ENCODE results near the gene MCM7. TPM values are rescaled to one million over a fixed set of nuclear protein-coding genes. Genes with fewer than 3 reads are reported as not detected.

Gene MCM7
- polyA plus RNA-seq, 6 donors from 2014 or later = 39.0 to 59.9 (median 47.1) TPM

DNA sequence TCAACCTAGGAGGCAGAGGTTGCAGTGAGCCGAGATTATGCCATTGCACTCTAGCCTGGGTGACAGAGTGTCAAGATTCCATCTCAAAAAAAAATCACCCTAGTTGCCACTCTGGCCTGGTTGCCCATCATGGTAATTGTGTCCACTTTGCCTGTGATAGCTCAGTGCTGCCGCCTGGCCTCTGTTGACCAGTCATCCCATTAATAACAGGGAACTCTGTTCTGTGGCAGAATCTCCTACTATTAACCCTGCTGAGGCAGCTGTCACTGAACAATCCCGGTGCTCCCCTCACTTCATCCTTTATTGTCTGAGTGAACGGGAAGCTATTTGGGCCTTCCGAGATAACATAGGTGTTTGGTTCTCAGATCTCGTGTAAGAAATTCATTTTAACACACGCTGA lies 34.2 kb downstream of the MCM7 start:
- Mint-ChIP-seq H3K27ac (no peak overlapping the region), H3K36me3 (peaks cover 20 to 34% of the 10 kb centered on the region in 2 donors), H3K27me3 (no peaks in the 10 kb centered on the region), H3K4me1 (no peaks in the 10 kb centered on the region), H3K4me3 (no peak overlapping the region), H3K9me3 (peaks cover 8 to 22% (median 18%) of the 10 kb centered on the region in 7 donors)
- ATAC-seq (ENCODE audit: low read depth in 2 of 2) (no peak), DNase-seq (no peak)

DNA sequence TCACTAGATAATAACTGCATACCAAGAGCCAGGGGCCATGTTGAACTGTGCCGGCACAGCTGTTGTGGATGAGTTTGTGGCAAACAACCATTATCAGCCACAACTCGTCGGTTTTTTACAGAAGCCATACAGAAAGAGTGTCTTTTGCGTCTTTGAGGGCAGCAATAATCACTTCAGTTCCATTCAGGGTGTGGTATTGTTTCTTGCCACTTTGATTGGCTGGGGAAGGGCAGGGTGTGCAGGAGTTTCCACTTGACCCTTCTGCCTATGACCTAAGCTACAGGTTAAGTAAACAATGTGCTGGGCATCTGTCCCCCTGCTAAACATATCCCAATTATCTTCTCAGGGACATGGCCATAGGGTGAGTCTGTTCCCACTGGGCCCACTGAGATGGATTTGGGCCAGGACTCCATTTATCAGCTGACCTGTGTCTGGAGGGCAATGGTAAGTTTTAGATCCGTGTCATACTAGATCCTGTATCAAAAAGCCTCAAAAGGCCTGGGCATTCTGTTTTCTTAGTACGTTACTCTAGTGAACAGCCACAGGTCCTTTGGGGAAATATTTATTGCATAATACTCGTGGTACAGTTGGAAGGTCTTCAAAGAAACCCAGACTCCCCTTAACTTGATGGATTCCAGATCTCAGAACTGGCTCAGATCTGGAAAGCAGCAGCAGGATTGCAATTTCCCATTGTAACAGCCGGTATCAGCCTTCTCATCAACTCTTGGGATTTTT lies 35.6 kb downstream of the MCM7 start:
- H3K4me1 Mint-ChIP-seq = peaks cover 0 to 4% (median 4%) of the 10 kb centered on the region in 3 donors
- no peaks in the 10 kb centered on the region for H3K27me3 Mint-ChIP-seq
- H3K4me3 Mint-ChIP-seq = no peak overlapping the region
- H3K9me3 Mint-ChIP-seq = peaks cover 0 to 9% (median 5%) of the 10 kb centered on the region in 7 donors
- DNase-seq (no peak), ATAC-seq (ENCODE audit: low read depth in 2 of 2) (no peak)
- peak overlapping the region in 1 of 6 donors; percentile 29 for H3K27ac Mint-ChIP-seq
- H3K36me3 Mint-ChIP-seq = peaks cover 14 to 21% of the 10 kb centered on the region in 2 donors

DNA sequence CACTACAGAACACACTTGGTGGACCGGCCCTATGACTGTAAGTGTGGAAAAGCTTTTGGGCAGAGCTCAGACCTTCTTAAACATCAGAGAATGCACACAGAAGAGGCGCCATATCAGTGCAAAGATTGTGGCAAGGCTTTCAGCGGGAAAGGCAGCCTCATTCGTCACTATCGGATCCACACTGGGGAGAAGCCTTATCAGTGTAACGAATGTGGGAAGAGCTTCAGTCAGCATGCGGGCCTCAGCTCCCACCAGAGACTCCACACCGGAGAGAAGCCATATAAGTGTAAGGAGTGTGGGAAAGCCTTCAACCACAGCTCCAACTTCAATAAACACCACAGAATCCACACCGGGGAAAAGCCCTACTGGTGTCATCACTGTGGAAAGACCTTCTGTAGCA lies 37.0 kb downstream of the MCM7 start:
- H3K36me3 Mint-ChIP-seq = peaks cover 7 to 16% of the 10 kb centered on the region in 2 donors
- H3K9me3 Mint-ChIP-seq = no peaks in the 10 kb centered on the region
- H3K4me3 Mint-ChIP-seq = no peak overlapping the region
- H3K4me1 Mint-ChIP-seq = peaks cover 0 to 8% (median 4%) of the 10 kb centered on the region in 3 donors
- H3K27me3 Mint-ChIP-seq = no peaks in the 10 kb centered on the region
- ATAC-seq (ENCODE audit: low read depth in 2 of 2) (no peak), DNase-seq (no peak)
- no peak overlapping the region for H3K27ac Mint-ChIP-seq

DNA sequence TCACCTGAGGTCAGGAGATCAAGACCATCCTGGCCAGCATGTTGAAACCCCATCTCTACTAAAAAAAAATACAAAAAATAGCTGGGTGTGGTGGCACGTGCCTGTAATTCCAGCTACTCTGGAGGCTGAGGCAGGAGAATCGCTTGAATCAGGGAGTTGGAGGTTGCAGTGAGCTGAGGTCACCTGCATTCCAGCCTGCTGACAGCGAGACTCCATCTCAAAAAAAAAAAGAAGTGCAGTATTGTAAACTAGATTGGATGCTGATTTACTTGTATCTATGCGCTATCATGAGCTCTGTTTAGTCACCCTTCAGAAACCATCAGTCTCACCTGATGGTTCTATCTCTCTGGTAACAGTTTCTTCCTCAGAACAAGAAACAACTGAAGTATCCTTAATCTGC lies 37.8 kb downstream of the MCM7 start:
- no peaks in the 10 kb centered on the region for H3K9me3 Mint-ChIP-seq
- H3K27ac Mint-ChIP-seq = no peak overlapping the region
- ATAC-seq (ENCODE audit: low read depth in 2 of 2) (no peak), DNase-seq (no peak)
- peaks cover 0 to 8% (median 4%) of the 10 kb centered on the region in 3 donors for H3K4me1 Mint-ChIP-seq
- H3K27me3 Mint-ChIP-seq = no peaks in the 10 kb centered on the region
- peaks cover 7 to 16% of the 10 kb centered on the region in 2 donors for H3K36me3 Mint-ChIP-seq
- no peak overlapping the region for H3K4me3 Mint-ChIP-seq

DNA sequence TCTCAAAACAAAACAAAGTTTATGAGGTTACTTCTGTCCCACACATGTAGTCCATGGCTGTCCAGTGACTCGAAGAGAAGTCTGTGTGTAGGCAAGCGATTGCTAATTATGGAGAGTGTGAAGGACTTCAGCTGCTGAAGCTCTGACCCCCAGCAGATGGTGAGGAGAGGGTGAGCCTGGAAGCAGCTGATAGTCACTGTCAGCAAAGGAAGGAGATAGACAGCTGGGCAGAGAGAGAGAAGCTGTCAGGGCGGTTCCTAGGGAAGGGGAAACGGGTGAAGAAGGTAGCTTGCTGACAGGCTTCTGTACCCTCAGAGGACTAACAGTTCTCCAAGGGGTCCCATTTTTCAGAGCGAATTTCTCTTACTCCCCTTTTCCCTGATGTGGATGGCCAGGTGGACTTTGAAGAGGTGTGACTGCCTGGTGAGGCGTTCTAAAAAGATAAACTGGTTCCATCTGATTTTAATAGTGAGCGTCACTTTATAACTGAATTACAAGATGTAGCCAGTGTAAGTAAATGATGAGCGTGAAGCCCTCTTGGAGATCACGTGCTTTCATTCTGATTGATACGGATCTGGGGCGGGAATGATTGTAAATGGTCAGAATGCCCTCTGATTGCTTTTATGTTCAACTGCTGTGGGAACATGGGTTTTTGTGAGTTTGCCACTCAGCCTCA lies 39.5 kb downstream of the MCM7 start:
- peaks cover 7 to 16% of the 10 kb centered on the region in 2 donors for H3K36me3 Mint-ChIP-seq
- H3K9me3 Mint-ChIP-seq = no peaks in the 10 kb centered on the region
- no peaks in the 10 kb centered on the region for H3K27me3 Mint-ChIP-seq
- ATAC-seq (ENCODE audit: low read depth in 2 of 2) = no peak
- DNase-seq = no peak
- H3K4me1 Mint-ChIP-seq = peaks cover 2 to 11% (median 4%) of the 10 kb centered on the region in 3 donors
- H3K4me3 Mint-ChIP-seq = no peak overlapping the region
- no peak overlapping the region for H3K27ac Mint-ChIP-seq

DNA sequence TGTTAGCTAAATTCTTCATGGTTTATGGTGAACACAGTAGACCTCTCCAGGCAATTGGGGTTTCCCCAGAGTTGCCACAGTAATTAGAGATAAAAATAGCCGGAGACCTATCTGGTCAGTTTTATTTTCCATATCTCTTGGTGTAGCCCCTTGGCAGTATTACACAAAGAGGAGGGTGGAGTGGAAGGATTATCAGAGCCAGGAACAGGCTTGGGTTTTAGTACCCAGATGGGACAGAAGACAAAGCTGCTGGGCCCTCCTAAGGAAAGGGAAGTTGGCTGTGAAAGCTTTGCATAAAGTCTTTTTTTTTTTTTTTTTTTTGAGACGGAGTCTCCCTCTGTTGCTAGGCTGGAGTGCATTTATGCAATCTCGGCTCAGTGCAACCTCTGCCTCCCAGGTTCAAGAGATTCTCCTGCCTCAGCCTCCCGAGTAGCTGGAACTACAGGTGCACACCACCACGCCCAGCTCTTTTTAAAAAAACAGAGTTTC lies 41.9 kb downstream of the MCM7 start:
- ATAC-seq (ENCODE audit: low read depth in 2 of 2) = no peak
- Mint-ChIP-seq H3K4me1 (peaks cover 2 to 11% (median 4%) of the 10 kb centered on the region in 3 donors), H3K4me3 (no peak overlapping the region), H3K27me3 (no peaks in the 10 kb centered on the region), H3K36me3 (peaks cover 7 to 13% of the 10 kb centered on the region in 2 donors), H3K27ac (no peak overlapping the region), H3K9me3 (no peaks in the 10 kb centered on the region)
- DNase-seq = no peak

DNA sequence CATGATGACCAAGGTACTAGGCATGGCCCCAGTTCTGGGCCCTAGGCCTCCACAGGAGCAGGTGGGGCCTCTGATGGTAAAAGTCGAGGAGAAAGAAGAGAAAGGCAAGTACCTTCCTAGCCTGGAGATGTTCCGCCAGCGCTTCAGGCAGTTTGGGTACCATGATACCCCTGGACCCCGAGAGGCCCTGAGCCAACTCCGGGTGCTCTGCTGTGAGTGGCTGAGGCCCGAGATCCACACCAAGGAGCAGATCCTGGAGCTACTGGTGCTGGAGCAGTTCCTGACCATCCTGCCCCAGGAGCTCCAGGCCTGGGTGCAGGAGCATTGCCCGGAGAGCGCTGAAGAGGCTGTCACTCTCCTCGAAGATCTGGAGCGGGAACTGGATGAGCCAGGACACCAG lies 44.2 kb downstream of the MCM7 start:
- ATAC-seq (ENCODE audit: low read depth in 2 of 2) = no peak
- Mint-ChIP-seq H3K4me3 (no peak overlapping the region), H3K27me3 (no peaks in the 10 kb centered on the region), H3K36me3 (peaks cover 4 to 7% of the 10 kb centered on the region in 2 donors), H3K4me1 (peaks cover 2 to 15% (median 4%) of the 10 kb centered on the region in 3 donors), H3K9me3 (no peaks in the 10 kb centered on the region), H3K27ac (peak overlapping the region in 1 of 6 donors; percentile 31)
- DNase-seq = no peak

DNA sequence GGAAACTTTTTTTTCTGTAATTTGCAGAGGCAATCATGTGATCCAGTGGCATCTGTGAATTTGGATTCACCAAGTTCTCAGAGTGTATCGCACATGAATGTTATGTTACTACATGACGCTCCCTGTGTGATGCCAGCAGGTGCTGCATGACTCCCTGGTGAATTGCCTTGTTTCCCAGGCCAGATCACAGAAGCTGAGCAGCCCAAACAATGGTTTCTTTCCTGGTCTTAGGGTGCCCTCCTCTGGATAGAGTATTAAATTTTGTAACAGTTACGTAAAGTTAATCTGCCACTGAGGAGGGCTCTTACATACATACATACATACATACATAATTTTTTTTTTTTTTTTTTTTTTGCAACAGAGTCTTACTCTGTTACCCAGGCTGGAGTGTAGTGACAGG lies 48.0 kb downstream of the MCM7 start:
- Mint-ChIP-seq H3K27ac (peak overlapping the region in 1 of 6 donors; percentile 77), H3K4me3 (peak overlapping the region in 1 of 8 donors; percentile 77), H3K4me1 (peaks cover 13 to 20% (median 17%) of the 10 kb centered on the region in 3 donors), H3K27me3 (no peaks in the 10 kb centered on the region), H3K36me3 (no peaks in the 10 kb centered on the region), H3K9me3 (no peaks in the 10 kb centered on the region)
- peak; percentile 15 for DNase-seq
- ATAC-seq (ENCODE audit: low read depth in 2 of 2) = no peak

DNA sequence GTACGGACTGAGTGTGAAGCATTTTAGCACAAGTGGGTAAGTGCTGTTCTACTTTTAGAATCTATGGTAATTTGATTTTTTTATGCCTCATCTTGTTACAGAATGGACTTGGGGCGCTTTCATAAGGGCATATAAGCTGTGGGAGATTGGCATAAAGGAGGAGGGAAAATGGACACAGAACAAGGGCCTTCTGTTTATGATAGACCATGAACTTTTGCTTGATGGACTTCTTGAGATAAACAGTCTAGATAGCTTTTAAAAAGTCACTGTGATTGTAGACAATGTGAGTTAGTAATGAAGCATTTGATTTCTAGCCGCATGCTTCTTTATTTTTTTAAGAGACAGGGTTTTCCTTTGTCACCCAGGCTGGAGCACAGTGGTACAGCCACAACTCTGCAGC lies 49.6 kb downstream of the MCM7 start:
- ATAC-seq (ENCODE audit: low read depth in 2 of 2) = no peak

DNA sequence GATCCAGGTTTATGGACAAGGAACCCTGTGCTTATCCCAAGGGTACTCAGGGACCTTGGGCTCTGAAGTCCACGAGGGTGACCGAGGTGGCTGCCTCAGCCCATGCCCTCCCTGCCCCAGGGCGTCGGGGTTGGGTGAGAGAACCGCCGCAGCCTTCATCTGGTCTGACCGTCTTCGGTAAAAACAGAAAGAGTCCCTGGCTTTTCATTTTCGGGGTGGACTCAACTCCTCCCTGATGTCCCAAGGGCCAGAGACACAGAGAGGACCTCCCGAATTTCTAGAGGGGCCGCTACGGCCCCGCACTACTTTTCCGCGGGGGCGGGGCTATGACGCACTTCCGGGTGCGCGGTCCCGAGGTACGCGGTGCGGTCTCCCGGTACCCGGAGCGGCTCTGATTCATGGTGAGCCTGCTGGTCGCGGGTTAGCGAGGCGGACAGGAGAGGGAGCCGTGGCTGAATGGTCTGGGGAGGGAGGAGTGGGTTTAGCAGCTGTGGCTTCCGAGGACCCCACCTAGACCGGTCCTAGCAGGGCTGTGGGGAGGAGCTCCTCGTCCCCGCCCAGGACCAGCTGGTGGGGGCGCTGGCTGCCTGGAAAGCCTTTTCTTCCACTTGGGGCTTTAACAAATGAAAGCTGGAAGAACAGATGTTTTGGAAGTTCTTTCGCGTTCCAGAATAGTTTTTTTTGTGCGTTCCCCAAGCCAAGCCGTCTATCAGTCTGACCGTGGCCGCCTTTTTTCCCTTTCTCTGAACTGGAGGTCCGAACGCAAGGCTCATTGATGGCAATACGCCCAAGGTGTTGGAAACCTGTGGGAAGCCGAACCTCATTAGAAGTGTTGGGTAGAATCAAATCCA lies 51.5 kb downstream of the MCM7 start, which contains the start of gene ZSCAN21:
Gene ZSCAN21, plus strand, starts transcription at position 334 of the 851 bp plus-strand sequence. CDS start 7,233 bp downstream, outside the sequence.
- Mint-ChIP-seq H3K27me3 (no peaks in the 10 kb centered on the region), H3K4me3 (peak within 1 kb of the TSS; percentile 84 to 99 (median 96)), H3K9me3 (no peaks in the 10 kb centered on the region), H3K27ac (peak within 1 kb of the TSS; percentile 94 to 99 (median 98)), H3K36me3 (no peaks in the 10 kb centered on the region), H3K4me1 (peaks cover 13 to 21% (median 19%) of the 10 kb centered on the region in 3 donors)
- ATAC-seq (ENCODE audit: low read depth in 2 of 2) (peak; percentile 89 to 92), DNase-seq (peak; percentile 83)

More for the DNA sequence above, 49.6 kb downstream of the MCM7 start:
- no peaks in the 10 kb centered on the region for H3K27me3 Mint-ChIP-seq
- H3K9me3 Mint-ChIP-seq = no peaks in the 10 kb centered on the region
- peak overlapping the region in 2 of 6 donors; percentile 54 to 74 for H3K27ac Mint-ChIP-seq
- peaks cover 10 to 19% (median 17%) of the 10 kb centered on the region in 3 donors for H3K4me1 Mint-ChIP-seq
- H3K36me3 Mint-ChIP-seq = no peaks in the 10 kb centered on the region
- H3K4me3 Mint-ChIP-seq = peak overlapping the region in 6 of 8 donors; percentile 16 to 81 (median 43)
- no peak for DNase-seq

DNA sequence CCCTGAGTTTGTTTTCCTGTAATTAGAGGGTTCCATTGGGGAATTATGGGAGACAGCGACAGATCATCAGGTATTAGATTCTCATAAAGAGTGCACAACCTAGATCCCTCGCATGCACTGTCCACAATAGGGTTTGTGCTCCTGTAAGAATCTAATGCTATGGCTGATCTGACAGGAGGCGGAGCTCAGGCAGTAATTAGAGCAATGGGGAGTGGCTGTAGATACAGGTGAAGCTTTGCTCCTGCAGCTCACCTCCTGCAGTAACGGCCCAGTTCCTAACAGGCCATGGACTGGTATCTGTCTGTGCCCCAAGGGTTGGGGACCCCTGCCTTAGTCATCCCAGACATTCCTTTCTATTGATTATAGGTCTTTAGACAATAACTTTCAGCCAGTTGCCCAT lies 52.5 kb downstream of the MCM7 start:
- Mint-ChIP-seq H3K27ac (peak overlapping the region; percentile 50 to 98 (median 80)), H3K4me1 (peaks cover 15 to 22% (median 20%) of the 10 kb centered on the region in 3 donors), H3K4me3 (peak overlapping the region; percentile 17 to 99 (median 85)), H3K9me3 (no peaks in the 10 kb centered on the region), H3K27me3 (no peaks in the 10 kb centered on the region), H3K36me3 (no peaks in the 10 kb centered on the region)
- ATAC-seq (ENCODE audit: low read depth in 2 of 2) (no peak), DNase-seq (no peak)

DNA sequence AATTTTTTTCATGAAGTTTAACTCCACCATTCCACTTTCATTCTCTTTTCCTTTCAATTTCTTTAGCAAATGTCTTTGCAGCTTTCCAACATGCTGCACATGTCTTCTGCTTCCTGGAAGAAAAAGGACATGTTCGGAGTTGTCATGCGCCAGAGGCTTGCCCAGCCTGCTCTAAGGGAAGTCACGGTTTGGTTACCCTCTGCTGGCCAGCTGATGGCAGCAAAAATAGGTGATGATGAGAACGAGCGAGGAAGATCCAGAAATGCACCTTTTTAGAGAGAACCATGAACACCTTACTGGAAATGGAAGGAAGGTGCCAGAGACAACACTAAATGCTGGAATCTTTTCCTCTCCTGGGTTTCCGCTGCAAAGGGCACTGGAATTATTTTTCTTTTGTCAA lies 56.5 kb downstream of the MCM7 start:
- H3K27me3 Mint-ChIP-seq = no peaks in the 10 kb centered on the region
- H3K27ac Mint-ChIP-seq = peak overlapping the region in 1 of 6 donors; percentile 52
- H3K36me3 Mint-ChIP-seq = no peaks in the 10 kb centered on the region
- peak overlapping the region in 3 of 8 donors; percentile 11 to 58 (median 20) for H3K4me3 Mint-ChIP-seq
- no peak for ATAC-seq (ENCODE audit: low read depth in 2 of 2)
- H3K4me1 Mint-ChIP-seq = peaks cover 11 to 23% (median 19%) of the 10 kb centered on the region in 3 donors
- H3K9me3 Mint-ChIP-seq = no peaks in the 10 kb centered on the region
- no peak for DNase-seq

Data from naive B cell (primary cell).